ENCODE measurements around the gene SRP9. TPM values are rescaled to one million over a fixed set of nuclear protein-coding genes. Genes with fewer than 3 reads are reported as not detected.

Gene SRP9
- total and polyA plus RNA-seq, 2 donors (not counting 1 experiment from before 2014, with no cell fraction given): 73.4 to 117 TPM

- Histone ChIP-seq H3K27me3 (replicated peaks in 1 of 4; ENCODE audit: control extremely low read depth in 1 of 4, control insufficient read depth in 3 of 4, insufficient read depth in 4 of 4, low read length in 3 of 4) (no peaks in the 10 kb centered on the region), H3K4me2 (replicated peaks; ENCODE audit: low read depth, low read length, poor library complexity, severe bottlenecking) (no peak overlapping the region), H3K36me3 (replicated peaks in 1 of 2; ENCODE audit: control extremely low read depth in 1 of 2, control insufficient read depth in 1 of 2, extremely low read depth in 1 of 2, insufficient read depth in 2 of 2, low read length in 1 of 2) (no peaks in the 10 kb centered on the region), H3K9me3 (ENCODE audit: control extremely low read depth in 1 of 3, control insufficient read depth in 2 of 3, insufficient read depth in 1 of 3, low read length in 2 of 3) (no peaks in the 10 kb centered on the region), H2AFZ (ENCODE audit: insufficient read depth, low read depth, low read length, poor library complexity, severe bottlenecking) (no peak overlapping the region), H3K9ac (ENCODE audit: low read length) (no peak overlapping the region), H3K4me3 (ENCODE audit: control extremely low read depth in 1 of 5, extremely low read depth in 1 of 5, insufficient read depth in 1 of 5, low read depth in 2 of 5, low read length in 4 of 5) (no peak overlapping the region), H3K4me1 (ENCODE audit: control insufficient read depth in 2 of 2, insufficient read depth in 2 of 2, low read length in 2 of 2) (no peaks in the 10 kb centered on the region), H3K79me2 (ENCODE audit: control insufficient read depth, insufficient read depth, low read length) (peaks cover 12% of the 10 kb centered on the region), H4K20me1 (ENCODE audit: control insufficient read depth, insufficient read depth, low read length, poor library complexity, severe bottlenecking) (no peaks in the 10 kb centered on the region), H3K27ac (ENCODE audit: low read length in 2 of 2) (no peak overlapping the region)
- 95% methylated on average over 8 of the region's 11 CpGs for WGBS (ENCODE audit: insufficient coverage)
- intact Hi-C loops (cut with micrococcal nuclease): loop anchor here (10.0 kb wide), 1 partner anchor 294 kb away; the partner anchor contains the start of gene H3-3A
- TF ChIP-seq EZH2 (IDR thresholded peaks at IDR 0.05; ENCODE audit: borderline replicate concordance, insufficient read depth, low read depth, low read length, poor library complexity, severe bottlenecking) (no peak), CTCF (IDR thresholded peaks at IDR 0.05) (no peak)
- DNase-seq (no peak), ATAC-seq (ENCODE audit: low read depth) (no peak)
- peaks cover 3% of the 10 kb centered on the region for H3K27me3 Mint-ChIP-seq
- no peaks in the 10 kb centered on the region for H3K9me3 Mint-ChIP-seq (ENCODE audit: insufficient read depth)
- ChIA-PET CTCF (interaction anchor here (1.2 to 3.0 kb wide), 3 partner anchors 213 to 295 kb away, joined by 4 to 22 read pairs (median 8); no protein-coding TSS in a partner anchor), POLR2A (no interaction called here)
- H3K4me1 Mint-ChIP-seq: peaks cover 3% of the 10 kb centered on the region
- H3K27ac Mint-ChIP-seq: no peak overlapping the region
- no peak overlapping the region for H3K4me3 Mint-ChIP-seq
Observed at GRCh38 chr1:225770561-225771248, 6.9 kb upstream of the SRP9 start.

GRCh38 chr1:225771661-225772322 lies 5.8 kb upstream of the SRP9 start:
- Mint-ChIP-seq H3K27me3 (no peaks in the 10 kb centered on the region), H3K27ac (no peak overlapping the region), H3K4me3 (no peak overlapping the region), H3K9me3 (ENCODE audit: insufficient read depth) (no peaks in the 10 kb centered on the region), H3K4me1 (peaks cover 3% of the 10 kb centered on the region)
- 100% methylated on average over 1 of the region's 4 CpGs for WGBS (ENCODE audit: insufficient coverage)
- Histone ChIP-seq H3K9me3 (ENCODE audit: control extremely low read depth in 1 of 3, control insufficient read depth in 2 of 3, insufficient read depth in 1 of 3, low read length in 2 of 3) (no peaks in the 10 kb centered on the region), H3K4me2 (replicated peaks; ENCODE audit: low read depth, low read length, poor library complexity, severe bottlenecking) (no peak overlapping the region), H2AFZ (ENCODE audit: insufficient read depth, low read depth, low read length, poor library complexity, severe bottlenecking) (no peak overlapping the region), H3K36me3 (replicated peaks in 1 of 2; ENCODE audit: control extremely low read depth in 1 of 2, control insufficient read depth in 1 of 2, extremely low read depth in 1 of 2, insufficient read depth in 2 of 2, low read length in 1 of 2) (no peaks in the 10 kb centered on the region), H3K4me3 (ENCODE audit: control extremely low read depth in 1 of 5, extremely low read depth in 1 of 5, insufficient read depth in 1 of 5, low read depth in 2 of 5, low read length in 4 of 5) (no peak overlapping the region), H3K27ac (ENCODE audit: low read length in 2 of 2) (no peak overlapping the region), H3K79me2 (ENCODE audit: control insufficient read depth, insufficient read depth, low read length) (peaks cover 22% of the 10 kb centered on the region), H3K9ac (ENCODE audit: low read length) (no peak overlapping the region), H3K27me3 (replicated peaks in 1 of 4; ENCODE audit: control extremely low read depth in 1 of 4, control insufficient read depth in 3 of 4, insufficient read depth in 4 of 4, low read length in 3 of 4) (no peaks in the 10 kb centered on the region), H3K4me1 (ENCODE audit: control insufficient read depth in 2 of 2, insufficient read depth in 2 of 2, low read length in 2 of 2) (peaks cover 3 to 5% of the 10 kb centered on the region in 2 donors), H4K20me1 (ENCODE audit: control insufficient read depth, insufficient read depth, low read length, poor library complexity, severe bottlenecking) (no peaks in the 10 kb centered on the region)
- DNase-seq (no peak), ATAC-seq (ENCODE audit: low read depth) (no peak)
- intact Hi-C loops (cut with micrococcal nuclease): loop anchor here (1.0 to 10.0 kb wide), 3 partner anchors 217 to 296 kb away; partner anchors contain the start of gene H3-3A
- no peak for TF ChIP-seq EZH2 (IDR thresholded peaks at IDR 0.05; ENCODE audit: borderline replicate concordance, insufficient read depth, low read depth, low read length, poor library complexity, severe bottlenecking)
- TF ChIP-seq CTCF (IDR thresholded peaks at IDR 0.05): no peak
- ChIA-PET POLR2A (no interaction called here), CTCF (interaction anchor here (0.7 to 3.0 kb wide), 6 partner anchors 139 to 429 kb away, joined by 3 to 22 read pairs (median 7); no protein-coding TSS in a partner anchor)
